ENCODE measurements around the gene TEAD1. TPM values are rescaled to one million over a fixed set of nuclear protein-coding genes. Genes with fewer than 3 reads are reported as not detected.

Gene TEAD1
- total and polyA plus RNA-seq, 10 of the 15 experiments (the other 5 are each of a cell fraction or from before 2014, with no cell fraction given), result 0.01 to 0.59 (median 0.04) TPM; not detected in 6

DNA sequence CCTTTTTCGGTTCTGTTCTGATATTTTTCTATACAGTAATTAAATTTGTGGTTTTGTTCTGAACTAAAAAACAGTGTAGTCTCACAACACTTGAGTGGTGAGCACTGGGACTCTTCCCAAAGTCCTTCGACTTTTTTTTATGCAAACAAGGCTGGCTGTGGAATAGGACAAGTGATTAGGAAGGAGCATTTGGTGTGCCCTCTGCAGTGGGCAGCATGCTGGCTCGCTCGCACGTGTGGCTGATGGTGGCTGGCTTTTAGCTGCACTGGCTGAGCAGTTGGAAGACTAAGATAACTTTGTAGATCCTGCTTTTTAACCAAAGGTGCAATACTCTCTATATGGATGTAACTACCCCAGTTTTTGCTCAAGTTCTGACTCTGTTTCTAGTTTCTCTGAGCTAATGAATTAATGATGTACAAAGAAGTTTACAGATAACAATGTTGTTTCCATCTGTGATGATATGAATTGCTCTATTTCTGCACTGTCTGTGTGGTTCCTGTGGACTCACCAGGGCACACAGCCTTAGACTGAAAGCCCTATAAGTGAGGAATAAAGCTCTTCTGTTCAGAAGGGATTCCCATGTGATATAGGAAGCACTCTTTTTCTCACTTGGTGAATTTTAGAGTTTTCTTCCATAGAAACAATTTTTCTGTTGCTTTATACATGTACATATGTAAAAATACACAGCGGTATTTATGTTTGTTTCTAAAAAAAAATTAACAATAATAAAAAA lies 191.8 kb downstream of the TEAD1 start (continued):
- TF ChIP-seq NR2C1 (IDR thresholded peaks at IDR 0.05) (no peak), HCFC1 (IDR thresholded peaks at IDR 0.05; ENCODE audit: low read length) (no peak), RBBP5 (conservative IDR thresholded peaks at IDR 0.05) (no peak), NFIC (IDR thresholded peaks at IDR 0.05; ENCODE audit: low read depth, low read length) (no peak), CHD1 (IDR thresholded peaks at IDR 0.05; ENCODE audit: low read depth, low read length) (no peak)
- TF ChIP-seq, protein P1, sequence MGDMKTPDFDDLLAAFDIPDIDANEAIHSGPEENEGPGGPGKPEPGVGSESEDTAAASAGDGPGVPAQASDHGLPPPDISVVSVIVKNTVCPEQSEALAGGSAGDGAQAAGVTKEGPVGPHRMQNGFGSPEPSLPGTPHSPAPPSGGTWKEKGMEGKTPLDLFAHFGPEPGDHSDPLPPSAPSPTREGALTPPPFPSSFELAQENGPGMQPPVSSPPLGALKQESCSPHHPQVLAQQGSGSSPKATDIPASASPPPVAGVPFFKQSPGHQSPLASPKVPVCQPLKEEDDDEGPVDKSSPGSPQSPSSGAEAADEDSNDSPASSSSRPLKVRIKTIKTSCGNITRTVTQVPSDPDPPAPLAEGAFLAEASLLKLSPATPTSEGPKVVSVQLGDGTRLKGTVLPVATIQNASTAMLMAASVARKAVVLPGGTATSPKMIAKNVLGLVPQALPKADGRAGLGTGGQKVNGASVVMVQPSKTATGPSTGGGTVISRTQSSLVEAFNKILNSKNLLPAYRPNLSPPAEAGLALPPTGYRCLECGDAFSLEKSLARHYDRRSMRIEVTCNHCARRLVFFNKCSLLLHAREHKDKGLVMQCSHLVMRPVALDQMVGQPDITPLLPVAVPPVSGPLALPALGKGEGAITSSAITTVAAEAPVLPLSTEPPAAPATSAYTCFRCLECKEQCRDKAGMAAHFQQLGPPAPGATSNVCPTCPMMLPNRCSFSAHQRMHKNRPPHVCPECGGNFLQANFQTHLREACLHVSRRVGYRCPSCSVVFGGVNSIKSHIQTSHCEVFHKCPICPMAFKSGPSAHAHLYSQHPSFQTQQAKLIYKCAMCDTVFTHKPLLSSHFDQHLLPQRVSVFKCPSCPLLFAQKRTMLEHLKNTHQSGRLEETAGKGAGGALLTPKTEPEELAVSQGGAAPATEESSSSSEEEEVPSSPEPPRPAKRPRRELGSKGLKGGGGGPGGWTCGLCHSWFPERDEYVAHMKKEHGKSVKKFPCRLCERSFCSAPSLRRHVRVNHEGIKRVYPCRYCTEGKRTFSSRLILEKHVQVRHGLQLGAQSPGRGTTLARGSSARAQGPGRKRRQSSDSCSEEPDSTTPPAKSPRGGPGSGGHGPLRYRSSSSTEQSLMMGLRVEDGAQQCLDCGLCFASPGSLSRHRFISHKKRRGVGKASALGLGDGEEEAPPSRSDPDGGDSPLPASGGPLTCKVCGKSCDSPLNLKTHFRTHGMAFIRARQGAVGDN (IDR thresholded peaks at IDR 0.05), result no peak

GRCh38 chr11:12867531-12867930 lies 193.3 kb downstream of the TEAD1 start:
- ATAC-seq (no peak), FAIRE-seq (no peak), DNase-seq (ENCODE audit: low read depth, low spot score) (no peak)
- Histone ChIP-seq H3K27ac (ENCODE audit: control insufficient read depth, insufficient read depth) (no peak overlapping the region), H3K4me1 (ENCODE audit: control insufficient read depth, insufficient read depth, low read length) (no peaks in the 10 kb centered on the region), H3K4me3 (no peak overlapping the region), H4K20me1 (ENCODE audit: control insufficient read depth, insufficient read depth) (no peaks in the 10 kb centered on the region), H3K27me3 (replicated peaks in 1 of 2; ENCODE audit: control insufficient read depth in 2 of 2, insufficient read depth in 2 of 2, low read length in 1 of 2) (no peaks in the 10 kb centered on the region; a peak in 1 of 4 replicates), H2AFZ (ENCODE audit: control insufficient read depth, low read depth, low read length) (no peak overlapping the region), H3K79me2 (ENCODE audit: control insufficient read depth, insufficient read depth, low read length) (no peaks in the 10 kb centered on the region), H3K4me2 (ENCODE audit: control insufficient read depth, insufficient read depth) (no peak overlapping the region), H3K9me3 (replicated peaks; ENCODE audit: control insufficient read depth, insufficient read depth, low read length) (no peaks in the 10 kb centered on the region; the same call in 2 of the 3 replicates), H3K9ac (ENCODE audit: control insufficient read depth, insufficient read depth, low read length) (no peak overlapping the region), H3K36me3 (ENCODE audit: control insufficient read depth in 2 of 2, insufficient read depth in 2 of 2, low read length in 1 of 2) (no peaks in the 10 kb centered on the region)
- ChIA-PET CTCF (no interaction called here), POLR2A (no interaction called here), SMC1A (ENCODE audit: uncharacterized antibody, unreplicated experiment) (no interaction called here), RAD21 (ENCODE audit: unreplicated experiment) (no interaction called here)
- intact Hi-C loops (cut with micrococcal nuclease; ENCODE audit: unreplicated experiment), result no loop called here
- in situ Hi-C loops (cut with MboI), result no loop called here
- no TSS peak for BruUV-seq (replicated peaks)
- 4% methylated on average over 2 of the region's 2 CpGs for WGBS (ENCODE audit: insufficient coverage, insufficient replicate concordance, low lambda C conversion rate, missing lambda C conversion rate)
- no peak for TF ChIP-seq HDGF (IDR thresholded peaks at IDR 0.05)
- TF ChIP-seq PML (IDR thresholded peaks at IDR 0.05; ENCODE audit: low read length), result no peak
- no peak for TF ChIP-seq IRF3 (IDR thresholded peaks at IDR 0.05)
- no peak for TF ChIP-seq KDM1A (IDR thresholded peaks at IDR 0.05; ENCODE audit: borderline replicate concordance)
- no peak for TF ChIP-seq RAD21 (IDR thresholded peaks at IDR 0.05; ENCODE audit: insufficient read depth, low read depth, low read length)
- TF ChIP-seq SPI1 (IDR thresholded peaks at IDR 0.05; ENCODE audit: borderline replicate concordance, insufficient read depth, low read depth, low read length), result no peak
- no peak for TF ChIP-seq DPF2 (IDR thresholded peaks at IDR 0.05)
- TF ChIP-seq ZNF384 (IDR thresholded peaks at IDR 0.05; ENCODE audit: borderline replicate concordance, low read depth, low read length), result no peak
- no peak for TF ChIP-seq FOXK2 (IDR thresholded peaks at IDR 0.05)
- no peak for TF ChIP-seq STAT3 (IDR thresholded peaks at IDR 0.05; ENCODE audit: low read depth, low read length)
- TF ChIP-seq MEF2A (IDR thresholded peaks at IDR 0.05; ENCODE audit: insufficient read depth, low read depth, low read length), result no peak
- TF ChIP-seq NR2F1 (conservative IDR thresholded peaks at IDR 0.05), result no peak
- no peak for TF ChIP-seq CHD2 (IDR thresholded peaks at IDR 0.05; ENCODE audit: borderline replicate concordance, low read depth, low read length)
- TF ChIP-seq PKNOX1 (IDR thresholded peaks at IDR 0.05), result no peak
